BJ (cell line): ENCODE data around the gene STK11. TPM values are rescaled to one million over a fixed set of nuclear protein-coding genes. Genes with fewer than 3 reads are reported as not detected.

Source experiments
- CTCF ChIA-PET: fragments of 350-600 bp; formaldehyde crosslinking; extraction: SDS; loops from one replicate; lab custom pipeline; 2021; ENCODE audit warnings: antibody characterized with exemption, inconsistent platforms; lab: Yijun Ruan, JAX
- POLR2A ChIA-PET: fragments of 300-600 bp; sonication (Branson Sonifier 250); formaldehyde crosslinking; extraction: SDS; loops from one replicate; lab custom pipeline; 2021; ENCODE audit warnings: antibody characterized with exemption; lab: Charles Lee
- DNase-seq: peaks from one replicate; pipeline ENCODE4 v3.0.0-alpha.2; 2011; ENCODE audit warnings: low read depth
- H3K27me3 ChIP-seq: 2 replicates; pipeline ENCODE4 v1.6.0; 2011; ENCODE audit warnings: low read length; ENCODE audit not compliant: control insufficient read depth, insufficient read depth
- H3K36me3 ChIP-seq: 2 replicates; pipeline ENCODE4 v1.5.1; 2011; ENCODE audit warnings: low read length; ENCODE audit not compliant: control insufficient read depth, insufficient read depth
- H3K4me3 ChIP-seq: 2 replicates; pipeline ENCODE4 v1.5.1; 2011; ENCODE audit warnings: low read depth, mild to moderate bottlenecking, control low read depth, low read length
- CTCF ChIP-seq: IDR thresholded peaks from 2 replicates; pipeline ENCODE4 v1.5.1; 2011; ENCODE audit warnings: low read depth, mild to moderate bottlenecking, control low read depth, inconsistent platforms, low read length, moderate library complexity; ENCODE audit not compliant: insufficient read depth
- polyA plus RNA-seq: library from polyadenylated mRNA; depleted of rRNA; stranded (reverse); fragments of >200 nt; gene quantifications from 2 replicates; pipeline ENCODE4 v1.2.3, GENCODE V29; 2011

STK11 gene
- polyA plus RNA-seq, 1 experiment, result 33.6 TPM

- ChIA-PET CTCF (interaction anchor here (2.5 to 6.2 kb wide), 2 partner anchors 11 to 12 kb away, joined by 19 to 104 read pairs; partner anchors contain the start of gene CIRBP), POLR2A (interaction anchor here (1.0 kb wide), 1 partner anchor 13 kb away, joined by 3 read pairs; no protein-coding TSS in a partner anchor)
- no peak for DNase-seq
- TF ChIP-seq CTCF, result no peak
- Histone ChIP-seq H3K4me3 (no peak overlapping the region), H3K36me3 (peaks cover 56% of the 10 kb centered on the region), H3K27me3 (no peaks in the 10 kb centered on the region)
Observed at GRCh38 chr19:1255186-1256161, 49.9 kb downstream of the STK11 start.

GRCh38 chr19:1256646-1257474, 51.3 kb downstream of the STK11 start:
- Histone ChIP-seq H3K27me3 (no peaks in the 10 kb centered on the region), H3K36me3 (peaks cover 46% of the 10 kb centered on the region), H3K4me3 (no peak overlapping the region)
- no peak for TF ChIP-seq CTCF
- POLR2A ChIA-PET, result interaction anchor here (0.7 to 1.3 kb wide), 2 partner anchors 12 to 397 kb away, joined by 3 to 7 read pairs; no protein-coding TSS in a partner anchor
- no peak for DNase-seq
- CTCF ChIA-PET, result interaction anchor here (2.5 to 12.8 kb wide), 3 partner anchors 10 to 13 kb away, joined by 19 to 437 read pairs (median 104); partner anchors contain the start of genes ATP5F1D and CIRBP

GRCh38 chr19:1257475-1258162, 52.0 kb downstream of the STK11 start:
- ChIA-PET CTCF (interaction anchor here (12.8 kb wide), 1 partner anchor 14 kb away, joined by 437 read pairs; the partner anchor contains the start of gene ATP5F1D), POLR2A (interaction anchor here (0.7 to 1.3 kb wide), 2 partner anchors 9 to 11 kb away, joined by 3 to 6 read pairs; no protein-coding TSS in a partner anchor)
- Histone ChIP-seq H3K36me3 (peaks cover 44% of the 10 kb centered on the region), H3K27me3 (no peaks in the 10 kb centered on the region), H3K4me3 (no peak overlapping the region)
- DNase-seq, result no peak
- no peak for TF ChIP-seq CTCF

GRCh38 chr19:1258163-1258492, 52.5 kb downstream of the STK11 start:
- DNase-seq, result no peak
- no peak for TF ChIP-seq CTCF
- ChIA-PET POLR2A (interaction anchor here (0.7 kb wide), 1 partner anchor 9 kb away, joined by 6 read pairs; no protein-coding TSS in a partner anchor), CTCF (interaction anchor here (12.8 kb wide), 1 partner anchor 14 kb away, joined by 437 read pairs; the partner anchor contains the start of gene ATP5F1D)
- Histone ChIP-seq H3K27me3 (no peaks in the 10 kb centered on the region), H3K4me3 (no peak overlapping the region), H3K36me3 (peaks cover 44% of the 10 kb centered on the region)
